A673 (cell line): ENCODE results near the gene MGA.

Experiments used
- CTCF ChIP-seq: fragments of 300-800, 200-600 bp; sonication (generic); conservative IDR thresholded peaks from 2 replicates; pipeline ENCODE4 v1.5.1; 2017; ENCODE audit warnings: low read depth, mild to moderate bottlenecking, antibody characterized with exemption, low read length, moderate library complexity, mixed read lengths
- EZH2 ChIP-seq: fragments of 200-600 bp; sonication (generic); IDR thresholded peaks from 2 replicates; pipeline ENCODE4 v1.6.1; 2017; ENCODE audit warnings: borderline replicate concordance, low read depth, mild to moderate bottlenecking, mixed read lengths, antibody characterized with exemption, low read length; ENCODE audit not compliant: poor library complexity, severe bottlenecking

- TF ChIP-seq CTCF, result no peak
- no peak for TF ChIP-seq EZH2
Measured at GRCh38 chr15:41689083-41689482, 28.9 kb downstream of the MGA start.
